NCI-H510A (cell line): ENCODE data around the gene ANKRD40.
"Not testable (repeated sequence)": the region's sequence is repeated elsewhere in the genome, so short reads cannot be mapped to it uniquely, and the experiment has no call there.

Source experiments
- DNase-seq: peaks from one replicate; lab custom pipeline; 2025; lab: John Stamatoyannopoulos, UW

The ANKRD40 gene

DNA sequence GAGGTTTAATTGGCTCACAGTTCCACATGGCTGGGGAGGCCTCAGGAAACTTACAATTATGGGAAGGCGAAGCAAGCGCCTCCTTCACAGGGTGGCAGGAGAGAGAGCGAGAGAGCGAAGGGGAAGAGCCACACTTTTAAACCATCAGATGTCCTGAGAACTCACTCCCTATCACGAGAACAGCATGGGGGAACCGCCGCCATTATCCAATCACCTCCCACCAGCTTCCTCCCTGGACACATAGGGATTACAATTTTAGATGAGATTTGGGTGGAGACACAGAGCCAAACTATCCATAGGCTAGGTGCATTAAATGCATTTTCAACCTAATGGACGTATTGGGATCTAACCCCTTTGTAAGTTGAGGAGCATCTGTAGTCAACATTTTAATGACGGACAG is 4.9 kb upstream of the ANKRD40 start:
- DNase-seq = no peak

GRCh38 chr17:50710650-50711049 is 2.9 kb upstream of the ANKRD40 start:
- no peak for DNase-seq

- no peak for DNase-seq
Observed at GRCh38 chr17:50710025-50710424, 2.3 kb upstream of the ANKRD40 start.

GRCh38 chr17:50709053-50709452 is 1.3 kb upstream of the ANKRD40 start:
- DNase-seq = not testable (repeated sequence)

GRCh38 chr17:50708050-50709000 is 611 bp upstream of the ANKRD40 start:
- DNase-seq = no peak

GRCh38 chr17:50703162-50703561 is 4.6 kb downstream of the ANKRD40 start:
- DNase-seq = no peak

DNA sequence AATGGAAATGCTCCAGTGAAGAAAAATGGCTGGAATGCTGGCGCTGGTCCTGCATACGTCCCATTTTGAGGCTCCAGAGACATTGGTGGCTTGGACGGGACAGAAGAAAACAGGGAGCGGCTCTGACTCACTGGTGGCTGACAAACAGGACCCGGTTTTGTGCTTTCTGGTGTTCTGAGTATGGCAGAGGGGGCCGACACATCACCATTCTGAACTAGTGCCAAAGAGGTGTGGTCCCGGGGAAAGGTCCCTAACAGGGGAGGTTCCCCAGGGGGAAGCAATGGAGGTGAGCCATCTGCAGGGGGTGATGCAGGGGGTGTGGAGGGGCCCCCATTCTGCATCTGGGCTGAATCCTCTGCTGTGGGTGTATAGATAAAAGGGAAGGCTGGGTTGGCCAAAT is 8.3 kb downstream of the ANKRD40 start:
- no peak for DNase-seq

DNA sequence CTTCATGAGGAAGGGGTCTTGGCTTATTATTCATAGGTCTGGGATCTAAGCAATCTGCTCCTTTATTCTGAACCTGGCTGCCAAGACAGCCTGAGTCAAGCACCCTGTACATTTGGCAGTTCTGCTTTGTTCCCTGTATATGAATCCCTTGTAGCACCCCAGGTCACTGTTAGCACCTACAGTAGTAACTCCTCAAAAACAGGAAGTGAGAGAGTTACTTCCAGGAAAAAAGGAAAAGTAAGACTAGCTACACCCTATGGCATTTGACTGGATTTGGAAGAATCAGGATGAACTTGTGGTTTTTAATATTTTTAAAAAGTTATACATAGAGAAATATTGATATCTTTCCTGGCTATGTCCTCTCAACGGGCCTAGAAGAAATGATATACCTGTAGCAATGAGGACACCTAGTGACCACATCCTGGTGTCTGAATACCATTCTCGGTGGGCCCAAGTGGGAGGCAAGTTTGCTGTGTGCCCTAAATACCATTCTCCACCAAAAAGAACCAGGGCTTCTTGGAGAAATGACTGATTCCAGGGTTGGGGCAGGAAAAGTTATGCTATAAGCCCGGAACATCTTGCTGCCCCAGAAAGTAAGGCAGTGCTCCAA is 9.9 kb downstream of the ANKRD40 start:
- no peak for DNase-seq

DNA sequence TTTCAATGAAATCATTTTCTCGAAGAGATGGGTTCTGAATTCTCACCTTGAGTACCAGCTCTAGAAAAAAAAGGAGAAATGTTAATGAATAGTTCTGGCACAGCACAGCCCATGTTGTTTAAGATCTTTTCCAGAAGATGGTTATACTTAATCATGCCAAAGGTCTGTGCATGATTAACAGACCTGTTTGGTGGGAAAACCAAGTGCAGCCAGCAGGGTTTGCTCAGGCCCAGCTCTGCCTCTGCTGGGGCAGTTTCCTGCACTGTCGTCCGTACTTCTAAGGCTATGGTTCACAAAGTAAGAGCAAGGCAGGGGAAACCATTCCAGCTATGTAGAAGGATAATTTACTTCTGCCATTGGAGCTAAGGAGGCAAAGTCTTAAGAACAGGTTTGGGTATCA is 10.7 kb downstream of the ANKRD40 start:
- no peak for DNase-seq

- DNase-seq = no peak
Observed at GRCh38 chr17:50696365-50696879, 11.3 kb downstream of the ANKRD40 start.

DNA sequence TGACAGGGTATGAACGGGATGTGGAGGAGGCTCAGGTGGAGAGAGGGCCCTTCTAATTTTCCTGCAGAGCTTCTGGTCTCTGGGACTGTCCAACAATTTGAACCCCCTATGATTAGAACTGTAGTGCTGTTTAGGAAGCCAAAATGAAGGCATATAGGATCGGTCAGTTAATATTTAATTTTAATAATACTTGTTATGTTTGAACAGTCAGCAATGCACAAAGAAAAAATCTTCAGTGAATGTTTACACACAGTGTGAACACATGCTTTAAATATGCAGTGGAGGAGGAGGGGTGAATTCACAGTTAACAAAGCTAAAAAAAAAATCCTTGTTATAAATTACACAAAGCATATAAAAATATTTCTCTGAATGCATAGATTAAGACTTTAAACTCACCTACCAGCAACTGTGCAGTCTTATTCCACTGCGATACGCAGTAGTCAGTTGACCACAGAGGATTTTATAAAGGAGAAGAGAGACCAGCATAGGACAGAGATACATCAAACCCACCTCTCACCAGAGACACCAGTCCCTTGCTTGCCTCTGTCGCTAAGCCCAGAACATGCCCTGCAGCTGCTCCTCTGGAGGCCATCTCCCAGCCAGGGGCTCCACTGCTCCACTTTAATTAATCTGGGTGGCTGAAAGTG is 14.6 kb downstream of the ANKRD40 start:
- DNase-seq = no peak

DNA sequence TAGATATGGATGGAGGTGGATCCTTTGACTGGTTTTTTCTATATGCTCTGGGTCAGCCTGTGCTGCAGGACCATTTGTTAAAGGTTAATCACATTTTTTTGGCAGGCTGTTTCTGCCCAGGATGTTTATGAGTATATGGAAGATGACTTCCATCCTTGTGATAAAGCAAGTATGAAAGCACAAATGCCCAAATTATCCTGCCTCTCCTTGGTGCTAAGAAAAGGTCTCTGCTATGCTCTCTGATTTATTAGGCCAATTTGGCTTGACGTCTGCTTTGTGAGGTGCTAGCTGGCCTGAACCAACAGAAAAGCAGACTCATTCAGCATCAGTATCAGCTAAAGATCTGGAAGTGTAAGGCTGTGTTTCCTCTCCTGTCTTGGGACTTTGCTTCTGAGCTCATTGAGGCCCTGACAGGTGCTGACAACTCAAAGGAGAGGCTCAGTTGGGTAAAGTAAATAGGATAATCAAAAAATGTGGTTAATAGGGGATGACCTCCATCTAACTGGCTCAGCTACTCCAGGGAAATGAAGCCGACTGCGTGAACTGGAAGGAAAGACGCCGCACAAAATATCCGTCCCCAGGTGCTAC is 15.2 kb downstream of the ANKRD40 start:
- no peak for DNase-seq

DNA sequence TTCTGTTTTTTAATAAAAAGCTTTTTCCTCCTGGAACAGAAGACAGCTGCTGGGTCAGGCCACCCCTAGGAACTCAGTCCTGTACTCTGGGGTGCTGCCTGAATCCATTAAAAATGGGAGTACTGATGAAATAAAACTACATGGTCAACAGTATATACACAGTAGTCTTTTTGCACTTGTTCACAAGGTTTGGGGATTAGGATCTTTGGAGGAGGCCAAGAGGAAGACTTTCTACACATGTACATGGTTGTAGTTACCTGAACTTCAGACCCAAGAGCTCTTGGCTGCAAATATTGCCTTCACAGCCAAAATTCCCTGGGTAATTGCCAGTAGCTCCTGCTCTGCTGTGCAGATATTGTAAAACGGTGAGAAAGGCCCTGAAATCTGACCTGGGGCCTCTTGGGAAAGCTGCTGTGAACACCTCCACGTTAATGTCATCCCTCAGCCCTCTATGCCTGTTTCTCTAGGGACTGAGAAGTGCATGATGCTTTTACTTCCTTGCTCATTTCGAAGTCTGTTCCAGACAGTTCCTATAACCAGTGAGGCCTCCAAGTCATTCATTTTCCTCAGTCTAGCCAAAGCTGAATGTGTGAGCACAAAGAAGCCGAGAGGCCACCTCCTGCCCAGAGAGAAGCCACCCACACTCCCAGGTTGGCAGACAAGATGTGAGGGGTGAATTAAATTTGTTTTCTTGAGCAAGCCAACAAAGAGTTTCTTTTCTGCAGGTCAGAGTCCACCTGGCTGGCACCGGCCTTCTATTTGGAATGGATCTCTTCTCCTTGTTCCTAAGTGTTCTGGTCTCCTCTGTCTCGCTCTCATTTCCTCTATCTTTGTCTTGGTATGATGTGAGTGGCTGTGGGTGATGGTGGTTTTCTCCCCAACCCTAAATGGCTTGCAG is 15.9 kb downstream of the ANKRD40 start:
- DNase-seq = no peak

GRCh38 chr17:50690887-50691549 is 16.7 kb downstream of the ANKRD40 start:
- DNase-seq = no peak

DNA sequence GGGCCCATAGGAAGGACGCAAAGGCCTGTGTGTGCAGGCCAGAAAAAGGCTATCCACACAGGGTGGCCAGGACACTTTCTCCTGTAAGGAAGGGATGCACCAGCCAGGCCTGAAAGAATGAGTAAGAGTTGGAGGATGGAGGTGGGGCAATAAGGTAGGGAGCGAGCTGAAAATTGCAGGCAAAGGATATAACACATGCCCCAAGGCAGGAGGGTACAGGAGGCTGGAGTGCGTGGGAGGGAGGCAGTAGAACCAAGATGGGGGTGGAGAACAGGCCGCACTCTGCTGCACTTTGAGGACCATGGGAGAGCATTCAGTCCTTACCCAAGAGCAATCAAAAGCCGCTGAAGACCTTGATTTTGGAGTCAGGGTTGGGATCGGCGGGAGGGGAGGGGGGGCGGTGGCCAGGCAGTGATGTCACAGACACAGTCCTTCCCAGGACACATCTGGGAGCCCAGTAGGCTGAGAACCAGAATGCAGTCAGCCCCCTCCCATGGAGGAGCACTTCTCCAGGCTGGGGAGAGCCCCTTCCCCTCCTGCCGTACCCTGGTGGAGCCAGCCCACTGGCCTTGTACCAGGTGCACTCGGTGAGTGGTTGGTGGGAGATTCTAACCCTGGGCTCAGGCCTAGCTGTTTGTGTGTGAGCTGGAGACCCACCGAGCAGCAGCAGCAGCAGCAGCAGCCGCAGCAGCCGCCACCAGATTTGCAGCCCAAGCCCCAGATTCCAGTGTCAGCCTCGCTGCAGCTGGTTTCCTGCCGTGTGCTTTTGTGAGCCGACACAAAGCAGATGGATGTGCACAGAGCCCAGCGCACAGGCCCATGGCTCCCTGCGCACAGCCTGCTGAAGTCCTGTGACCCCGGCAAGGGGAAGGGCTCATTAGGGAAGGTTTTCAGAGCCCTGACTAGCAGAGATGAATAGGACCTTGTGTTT is 17.5 kb downstream of the ANKRD40 start:
- no peak for DNase-seq

DNA sequence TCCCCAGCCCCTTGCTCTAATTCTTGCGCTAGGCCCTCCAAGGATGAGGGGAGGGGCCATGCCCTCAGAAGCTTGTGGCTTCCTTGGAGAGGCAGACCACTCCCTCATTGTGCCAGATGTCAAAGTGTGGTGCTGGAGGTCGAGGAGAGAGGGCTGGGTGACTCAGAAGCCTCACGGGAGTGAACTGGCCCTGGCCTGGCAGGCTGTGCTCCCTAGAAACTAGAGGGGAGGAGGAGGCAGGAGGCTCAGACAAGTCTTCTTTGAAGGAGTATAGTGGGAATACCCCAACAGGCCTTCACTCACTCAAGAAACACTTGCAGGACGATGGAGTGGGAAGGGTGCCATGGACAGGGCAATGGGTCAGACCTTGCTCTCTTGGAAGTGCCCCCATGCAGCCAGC is 18.5 kb downstream of the ANKRD40 start:
- DNase-seq = no peak

DNA sequence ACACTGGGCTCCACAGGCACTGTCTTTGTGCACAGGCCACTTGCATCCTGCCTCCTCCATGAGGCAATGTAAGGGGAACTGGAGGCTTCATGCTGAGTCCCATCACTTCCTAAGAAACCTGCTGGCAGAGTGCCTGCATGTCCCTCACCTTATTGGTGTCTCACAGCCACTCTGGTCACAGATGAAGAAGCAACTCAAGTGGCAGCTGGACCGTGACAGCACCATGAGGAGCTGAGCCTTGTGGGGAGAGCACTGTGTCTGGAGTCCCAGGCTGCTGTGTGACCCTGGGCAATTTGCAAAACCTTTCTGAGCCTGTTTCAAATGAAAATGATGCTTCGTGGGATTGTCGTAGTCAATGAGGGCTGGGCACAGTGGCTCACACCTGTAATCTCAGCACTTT is 19.5 kb downstream of the ANKRD40 start:
- DNase-seq = peak; percentile 28

- DNase-seq = peak; percentile 83
Observed at GRCh38 chr17:50687200-50688066, 20.3 kb downstream of the ANKRD40 start.
